OCI-LY3 (cell line): ENCODE measurements around the gene DOCK4.

Source experiments
- EZH2phosphoT487 ChIP-seq: fragments of 200-600 bp; shearing (Covaris generic); IDR thresholded peaks from 2 replicates; pipeline ENCODE4 v1.6.1; 2018; ENCODE audit warnings: antibody characterized with exemption, mixed run types, low read depth
- TF ChIP-seq, protein P1 (sequence below): fragments of 200-600, 300-600 bp; sonication (generic); IDR thresholded peaks from 2 replicates; pipeline ENCODE4 v1.5.1; 2014; ENCODE audit warnings: antibody characterized with exemption, low read length, low read depth

DNA sequence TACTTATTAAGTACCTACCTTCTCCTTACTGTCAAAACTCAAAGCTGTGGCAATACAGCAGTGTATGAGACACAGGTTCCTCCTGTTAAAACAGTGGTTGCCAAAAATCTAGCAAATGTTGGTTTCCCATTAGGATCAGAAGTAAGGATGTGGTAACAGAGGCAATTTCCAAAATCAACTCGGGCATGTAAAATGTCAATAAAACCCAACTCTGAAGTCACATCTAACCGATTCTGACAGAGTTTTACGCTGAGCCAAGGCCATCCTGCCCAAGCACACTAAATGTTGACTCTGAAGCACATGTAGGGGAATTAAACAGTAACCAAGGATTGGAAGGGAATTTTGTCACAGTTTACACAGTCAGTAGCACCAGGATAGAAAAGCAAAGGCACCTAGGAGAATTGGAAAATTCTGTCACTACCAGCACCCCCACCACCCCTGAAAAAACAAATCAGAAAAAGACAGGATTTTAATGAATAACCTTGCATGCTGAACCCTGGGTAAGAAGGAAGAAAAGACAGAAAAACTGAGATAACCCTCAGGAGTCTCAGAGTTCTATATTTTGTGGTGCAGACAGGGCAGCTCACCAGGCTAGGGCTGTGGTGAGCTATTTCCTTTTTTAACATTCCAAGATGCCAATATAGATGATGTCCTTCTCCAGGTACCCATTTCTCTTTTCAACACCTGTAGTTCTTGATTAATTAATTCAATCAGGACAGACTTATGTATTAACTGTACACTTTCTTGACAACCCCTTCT lies 119.5 kb downstream of the DOCK4 start:
- TF ChIP-seq, protein P1, sequence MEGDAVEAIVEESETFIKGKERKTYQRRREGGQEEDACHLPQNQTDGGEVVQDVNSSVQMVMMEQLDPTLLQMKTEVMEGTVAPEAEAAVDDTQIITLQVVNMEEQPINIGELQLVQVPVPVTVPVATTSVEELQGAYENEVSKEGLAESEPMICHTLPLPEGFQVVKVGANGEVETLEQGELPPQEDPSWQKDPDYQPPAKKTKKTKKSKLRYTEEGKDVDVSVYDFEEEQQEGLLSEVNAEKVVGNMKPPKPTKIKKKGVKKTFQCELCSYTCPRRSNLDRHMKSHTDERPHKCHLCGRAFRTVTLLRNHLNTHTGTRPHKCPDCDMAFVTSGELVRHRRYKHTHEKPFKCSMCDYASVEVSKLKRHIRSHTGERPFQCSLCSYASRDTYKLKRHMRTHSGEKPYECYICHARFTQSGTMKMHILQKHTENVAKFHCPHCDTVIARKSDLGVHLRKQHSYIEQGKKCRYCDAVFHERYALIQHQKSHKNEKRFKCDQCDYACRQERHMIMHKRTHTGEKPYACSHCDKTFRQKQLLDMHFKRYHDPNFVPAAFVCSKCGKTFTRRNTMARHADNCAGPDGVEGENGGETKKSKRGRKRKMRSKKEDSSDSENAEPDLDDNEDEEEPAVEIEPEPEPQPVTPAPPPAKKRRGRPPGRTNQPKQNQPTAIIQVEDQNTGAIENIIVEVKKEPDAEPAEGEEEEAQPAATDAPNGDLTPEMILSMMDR = no peak
- TF ChIP-seq EZH2phosphoT487 = no peak
